ENCODE measurements around the gene NDOR1.
A peak's percentile ranks its signal among the peaks of the same experiment; 100 is the strongest.

NDOR1 gene

GRCh38 chr9:137217276-137218211 is 12.0 kb downstream of the NDOR1 start:
- FAIRE-seq (no peak), DNase-seq (ENCODE audit: extremely low spot score, insufficient read length, low read depth) (no peak)

- FAIRE-seq (no peak), DNase-seq (ENCODE audit: extremely low spot score, insufficient read length, low read depth) (no peak)
Measured at GRCh38 chr9:137218212-137218753, 12.8 kb downstream of the NDOR1 start.

GRCh38 chr9:137218754-137219271 is 13.3 kb downstream of the NDOR1 start:
- FAIRE-seq (no peak), DNase-seq (ENCODE audit: extremely low spot score, insufficient read length, low read depth) (no peak)

GRCh38 chr9:137219757-137220316 is 14.3 kb downstream of the NDOR1 start:
- FAIRE-seq, result no peak
- DNase-seq (ENCODE audit: extremely low spot score, insufficient read length, low read depth), result no peak

GRCh38 chr9:137220317-137221094 is 15.0 kb downstream of the NDOR1 start:
- DNase-seq (ENCODE audit: extremely low spot score, insufficient read length, low read depth) (no peak), FAIRE-seq (no peak)

DNA sequence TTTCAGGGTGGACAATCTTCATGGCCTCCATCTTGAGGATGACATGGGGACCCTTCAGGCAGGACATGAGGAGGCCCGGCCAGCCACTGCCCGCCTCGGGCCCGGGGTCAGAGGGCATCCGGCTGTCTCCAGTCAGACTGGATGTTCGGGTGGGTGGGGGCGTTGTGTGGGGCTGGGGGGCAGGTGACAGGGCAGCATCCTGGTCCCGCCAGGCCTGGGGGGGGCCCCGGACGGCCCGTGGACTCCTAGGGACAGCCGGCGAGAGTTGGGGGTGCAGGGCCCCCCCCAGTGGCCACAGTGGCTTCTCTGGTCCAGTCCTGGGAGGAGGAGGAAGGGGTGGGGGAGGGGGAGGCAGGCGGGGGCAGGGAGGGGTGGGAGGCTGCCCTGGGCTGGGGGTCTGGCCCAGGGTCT is 15.6 kb downstream of the NDOR1 start:
- DNase-seq (ENCODE audit: extremely low spot score, insufficient read length, low read depth) (no peak), FAIRE-seq (no peak)

GRCh38 chr9:137221506-137222111 is 16.1 kb downstream of the NDOR1 start:
- DNase-seq (ENCODE audit: extremely low spot score, insufficient read length, low read depth), result no peak
- no peak for FAIRE-seq

DNA sequence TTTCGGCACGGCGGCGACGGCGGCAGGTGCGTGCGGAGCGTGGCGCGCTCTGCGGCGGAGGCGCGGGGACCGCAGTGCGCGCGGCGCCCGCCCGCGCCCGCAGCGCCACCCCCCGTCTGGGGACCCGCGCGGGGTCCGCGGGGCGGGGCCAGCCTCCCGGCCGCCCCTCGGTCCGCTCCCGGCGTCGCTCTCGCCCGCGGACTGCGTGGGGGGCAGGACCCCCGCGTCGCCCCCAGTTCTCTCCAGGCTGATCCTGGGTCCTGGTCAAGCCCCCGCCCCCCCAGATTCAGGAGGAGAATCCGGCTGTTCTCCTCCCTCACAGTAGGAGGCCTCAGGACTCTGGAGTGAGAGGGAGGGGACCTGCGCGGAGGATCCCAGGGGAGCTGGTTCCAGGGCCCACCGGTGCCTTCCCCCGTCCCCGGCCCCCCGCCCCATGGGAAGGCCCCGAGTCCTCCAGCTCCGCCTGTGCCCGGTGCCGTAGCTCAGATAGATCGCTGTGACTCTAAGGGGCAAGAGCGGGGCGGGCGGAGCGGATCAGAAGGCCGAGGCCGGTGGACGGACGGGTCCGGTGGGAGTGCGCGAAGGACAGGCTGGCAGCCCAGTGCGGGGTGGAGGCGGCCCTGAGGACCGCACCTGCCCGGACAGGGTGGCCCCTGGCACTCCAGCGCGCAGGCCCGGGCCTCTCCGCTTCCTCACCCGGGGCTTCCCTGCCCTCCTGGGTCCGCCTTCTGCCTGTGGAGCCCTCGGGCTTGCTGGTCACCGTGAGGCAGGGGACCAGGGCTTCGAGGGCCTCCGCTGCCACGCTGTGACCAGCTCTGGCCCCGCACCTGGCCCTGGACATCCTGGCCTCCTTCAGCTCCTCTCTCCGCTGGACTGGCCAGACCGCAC is 16.9 kb downstream of the NDOR1 start, which contains the start of gene RNF208:
Gene RNF208 (minus strand): TSS at position 51 of the 888 bp plus-strand sequence. CDS start 1,028 bp downstream, outside the sequence.
- FAIRE-seq (no peak), DNase-seq (ENCODE audit: extremely low spot score, insufficient read length, low read depth) (no peak)

GRCh38 chr9:137223078-137223970 is 17.8 kb downstream of the NDOR1 start:
- peak; percentile 94 for DNase-seq (ENCODE audit: extremely low spot score, insufficient read length, low read depth)
- FAIRE-seq, result peak; percentile 99

DNA sequence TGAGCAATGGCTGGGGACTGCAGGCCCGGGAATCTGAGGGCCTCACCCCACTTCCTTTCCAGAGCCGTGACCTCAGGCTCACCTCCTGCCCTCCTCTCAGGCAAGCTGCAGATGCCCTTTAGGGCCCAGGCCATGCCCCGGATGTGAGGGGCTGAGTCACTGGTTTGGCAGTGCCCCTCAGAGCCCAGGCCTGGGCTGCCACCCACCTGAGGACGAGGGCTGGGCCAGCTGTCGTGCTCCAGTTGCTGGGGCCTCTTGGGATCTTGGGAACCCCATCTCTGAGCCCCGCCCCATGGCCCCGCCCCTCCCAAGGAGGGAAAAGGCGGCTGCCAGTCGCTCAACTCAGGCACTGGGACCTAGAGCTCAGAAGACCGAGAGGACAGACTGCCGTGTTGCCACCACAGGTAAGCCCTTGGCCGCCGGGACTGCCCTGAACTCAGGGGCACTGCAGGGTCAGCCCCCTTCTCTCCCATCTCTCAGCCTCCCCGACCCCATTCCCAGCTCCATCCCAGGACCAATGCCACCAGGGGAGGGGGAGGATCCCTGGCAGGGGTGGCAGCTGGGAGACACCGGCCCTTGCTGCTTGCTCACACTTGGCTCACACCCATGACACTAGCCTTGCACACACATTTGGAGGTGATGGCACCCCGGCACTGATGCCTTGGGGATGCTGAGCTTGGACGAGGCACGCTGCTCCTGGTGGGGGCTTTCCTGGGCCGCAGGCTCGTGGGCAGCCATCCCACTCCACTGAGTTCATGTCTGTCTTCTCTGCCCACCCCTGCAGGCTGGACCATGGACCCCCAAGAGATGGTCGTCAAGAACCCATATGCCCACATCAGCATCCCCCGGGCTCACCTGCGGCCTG is 19.6 kb downstream of the NDOR1 start, which contains the start of gene CYSRT1:
Gene CYSRT1 (plus strand): TSS at position 345 of the 865 bp plus-strand sequence. CDS start 448 bp downstream, at position 793.
- FAIRE-seq (no peak), DNase-seq (ENCODE audit: extremely low spot score, insufficient read length, low read depth) (no peak)

DNA sequence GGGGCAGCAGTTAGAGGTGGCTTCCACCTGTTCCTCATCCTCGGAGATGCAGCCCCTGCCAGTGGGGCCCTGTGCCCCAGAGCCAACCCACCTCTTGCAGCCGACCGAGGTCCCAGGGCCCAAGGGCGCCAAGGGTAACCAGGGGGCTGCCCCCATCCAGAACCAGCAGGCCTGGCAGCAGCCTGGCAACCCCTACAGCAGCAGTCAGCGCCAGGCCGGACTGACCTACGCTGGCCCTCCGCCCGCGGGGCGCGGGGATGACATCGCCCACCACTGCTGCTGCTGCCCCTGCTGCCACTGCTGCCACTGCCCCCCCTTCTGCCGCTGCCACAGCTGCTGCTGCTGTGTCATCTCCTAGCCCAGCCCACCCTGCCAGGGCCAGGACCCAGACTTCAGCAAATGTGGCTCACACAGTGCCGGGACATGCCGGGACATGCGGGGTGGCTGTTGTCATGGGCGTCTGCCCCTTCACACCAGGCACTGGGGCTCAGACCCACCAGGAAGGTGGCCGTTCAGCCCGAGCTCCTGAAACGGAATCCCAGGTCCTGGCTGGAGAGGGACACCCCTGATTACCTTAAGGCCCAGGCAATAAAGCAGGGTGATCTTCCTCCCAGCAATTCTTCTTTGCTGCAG is 20.3 kb downstream of the NDOR1 start:
- DNase-seq (ENCODE audit: extremely low spot score, insufficient read length, low read depth) (no peak), FAIRE-seq (no peak)

DNA sequence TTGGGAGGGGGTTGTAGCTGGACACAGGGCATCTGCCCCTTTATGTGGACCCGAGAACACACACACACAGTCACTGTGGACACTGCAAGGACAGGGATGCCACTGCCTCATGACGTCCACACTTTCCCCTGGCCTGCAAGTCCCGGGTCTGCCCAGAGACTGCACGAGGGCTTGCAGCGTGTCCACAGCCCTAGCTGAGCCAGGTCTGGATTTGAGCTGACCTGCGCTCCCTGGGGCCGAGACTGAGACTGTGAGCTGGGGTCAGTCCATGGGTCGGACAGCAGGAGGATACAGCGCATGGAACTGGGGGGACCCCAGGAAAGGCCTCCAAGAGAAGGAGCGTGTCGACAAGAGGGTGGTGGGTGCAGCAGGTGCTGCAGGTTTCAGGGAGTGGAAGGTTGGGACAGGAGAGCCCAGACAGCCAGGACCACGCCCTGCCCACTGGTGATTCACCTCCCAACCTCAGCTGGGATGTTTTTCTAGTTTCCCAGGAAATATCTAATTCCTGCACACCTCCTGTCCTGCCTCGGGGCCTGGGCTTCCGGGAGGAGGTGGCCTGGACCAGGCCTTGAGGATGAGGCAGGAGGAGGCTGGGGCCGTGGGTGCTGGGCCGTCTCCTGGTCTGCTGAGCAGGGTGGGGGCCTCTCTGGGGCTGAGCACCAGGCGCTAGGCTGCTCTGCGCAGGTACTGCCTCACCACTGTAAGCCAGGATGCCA is 21.0 kb downstream of the NDOR1 start:
- FAIRE-seq, result no peak
- no peak for DNase-seq (ENCODE audit: extremely low spot score, insufficient read length, low read depth)

DNA sequence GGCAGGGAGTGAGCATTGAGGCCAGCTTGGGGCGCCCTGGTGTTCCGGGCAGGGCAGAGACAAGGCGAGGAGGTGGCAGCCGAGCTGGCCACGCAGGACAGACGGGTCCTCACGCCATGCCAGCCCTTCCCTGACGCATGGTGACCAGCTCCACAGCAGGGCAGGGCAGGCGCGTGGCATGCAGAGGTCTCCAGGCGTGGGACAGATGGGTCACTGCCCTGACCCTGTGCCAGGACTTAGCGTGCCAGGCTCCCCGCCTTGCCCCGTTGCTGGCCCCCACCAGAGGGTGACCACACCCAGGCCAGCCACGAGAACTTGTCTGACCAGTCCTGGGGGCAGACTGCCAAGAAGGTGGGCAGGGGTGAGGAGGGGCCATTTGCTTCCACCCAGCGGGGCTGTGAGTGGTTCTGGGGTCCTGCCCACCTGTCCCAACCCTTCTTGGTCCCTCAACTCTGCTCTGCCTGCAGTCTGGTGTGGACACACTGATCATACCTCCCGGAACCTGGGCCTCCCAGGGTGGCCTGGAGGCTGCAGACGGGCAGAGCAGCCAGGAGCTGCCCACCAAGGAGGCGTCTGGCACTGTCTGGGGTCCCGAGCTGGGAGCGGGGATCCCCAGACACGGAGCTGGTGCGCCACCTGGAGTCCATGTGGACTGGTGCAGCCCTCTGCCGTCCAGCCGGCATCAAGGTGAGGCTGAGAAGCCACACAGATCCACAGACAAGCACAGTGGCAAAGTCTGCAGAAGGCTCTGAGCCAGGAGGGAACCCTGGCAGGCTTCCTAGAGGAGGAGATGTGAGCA is 21.8 kb downstream of the NDOR1 start, which contains the start of gene RNF224:
Gene RNF224 (plus strand): TSS at position 449 of the 799 bp plus-strand sequence. CDS start 834 bp downstream, outside the sequence.
- FAIRE-seq (peak; percentile 84), DNase-seq (ENCODE audit: extremely low spot score, insufficient read length, low read depth) (peak; percentile 59)

DNA sequence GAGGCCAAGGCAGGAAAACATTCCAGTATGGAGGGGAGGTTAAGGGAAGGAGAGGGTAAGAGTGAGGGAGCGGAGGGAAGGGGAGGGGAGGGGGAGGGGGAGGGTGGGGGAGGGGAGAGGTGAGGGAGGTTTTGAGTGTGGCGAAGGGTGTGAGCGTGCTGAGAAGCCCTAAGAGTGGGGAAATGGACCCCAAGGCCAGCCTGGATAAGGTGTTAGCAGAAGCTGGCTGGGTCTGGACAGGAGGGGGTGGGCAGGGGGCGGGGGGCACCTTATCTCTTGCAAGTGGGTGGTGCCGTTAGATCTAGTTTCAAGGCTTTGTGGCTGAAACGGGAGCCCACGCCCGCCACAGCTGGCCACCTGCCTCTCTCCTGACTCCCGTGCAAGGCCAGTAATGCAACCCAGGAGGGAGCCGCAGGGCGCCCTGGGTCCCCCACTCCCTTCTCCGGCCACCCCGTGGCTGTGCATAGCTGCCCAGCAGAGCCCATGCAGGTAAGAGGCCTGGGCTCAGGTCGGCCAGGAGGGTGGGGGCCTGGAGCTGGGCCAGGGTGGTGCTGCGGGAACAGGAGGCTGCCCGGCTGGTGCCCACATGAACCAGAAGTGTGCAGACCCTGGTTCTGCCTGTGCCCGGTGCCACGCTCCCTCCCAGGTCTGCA is 22.5 kb downstream of the NDOR1 start:
- no peak for FAIRE-seq

More for the DNA sequence above, 22.5 kb downstream of the NDOR1 start:
- DNase-seq (ENCODE audit: extremely low spot score, insufficient read length, low read depth), result no peak
